ENCODE results near the gene PML.

PML gene

GRCh38 chr15:74028646-74029045 is 34.1 kb downstream of the PML start:
- no peak for TF ChIP-seq CTCF (IDR thresholded peaks at IDR 0.05; ENCODE audit: low read depth, low read length)
- Histone ChIP-seq H3K36me3 (peaks cover 4% of the 10 kb centered on the region; the same call in 1 of the 2 replicates), H3K9me3 (no peaks in the 10 kb centered on the region), H3K4me1 (no peaks in the 10 kb centered on the region), H3K4me3 (ENCODE audit: low read depth, low read length) (no peak overlapping the region), H3K27me3 (no peaks in the 10 kb centered on the region)
- no peak for DNase-seq

GRCh38 chr15:74032046-74032445 is 37.5 kb downstream of the PML start:
- Histone ChIP-seq H3K4me3 (ENCODE audit: low read depth, low read length) (no peak overlapping the region), H3K9me3 (no peaks in the 10 kb centered on the region), H3K27me3 (no peaks in the 10 kb centered on the region), H3K36me3 (no peaks in the 10 kb centered on the region; the same call in 1 of the 2 replicates), H3K4me1 (no peaks in the 10 kb centered on the region; the same call in 1 of the 2 replicates)
- no peak for DNase-seq
- TF ChIP-seq CTCF (IDR thresholded peaks at IDR 0.05; ENCODE audit: low read depth, low read length), result no peak

- no peak for TF ChIP-seq CTCF (IDR thresholded peaks at IDR 0.05; ENCODE audit: low read depth, low read length)
- H3K36me3 ChIP-seq, result no peaks in the 10 kb centered on the region; the same call in 1 of the 2 replicates
- H3K4me3 ChIP-seq (ENCODE audit: low read depth, low read length), result no peak overlapping the region
- no peaks in the 10 kb centered on the region for H3K9me3 ChIP-seq
- DNase-seq, result no peak
- no peaks in the 10 kb centered on the region for H3K27me3 ChIP-seq
- H3K4me1 ChIP-seq, result no peaks in the 10 kb centered on the region; the same call in 1 of the 2 replicates
Measured at GRCh38 chr15:74032606-74033561, 38.4 kb downstream of the PML start.

- TF ChIP-seq CTCF (IDR thresholded peaks at IDR 0.05; ENCODE audit: low read depth, low read length), result no peak
- H3K4me3 ChIP-seq (ENCODE audit: low read depth, low read length), result no peak overlapping the region
- no peak for DNase-seq
- no peaks in the 10 kb centered on the region for H3K9me3 ChIP-seq
- no peaks in the 10 kb centered on the region for H3K27me3 ChIP-seq
- H3K4me1 ChIP-seq, result no peaks in the 10 kb centered on the region; the same call in 1 of the 2 replicates
- no peaks in the 10 kb centered on the region; the same call in 1 of the 2 replicates for H3K36me3 ChIP-seq
Measured at GRCh38 chr15:74034206-74034755, 39.8 kb downstream of the PML start.

GRCh38 chr15:74035121-74036017 is 40.9 kb downstream of the PML start:
- H3K4me3 ChIP-seq (ENCODE audit: low read depth, low read length), result no peak overlapping the region
- DNase-seq, result no peak
- H3K27me3 ChIP-seq, result no peaks in the 10 kb centered on the region
- no peaks in the 10 kb centered on the region; the same call in 1 of the 2 replicates for H3K36me3 ChIP-seq
- H3K4me1 ChIP-seq, result no peaks in the 10 kb centered on the region; the same call in 1 of the 2 replicates
- H3K9me3 ChIP-seq, result no peaks in the 10 kb centered on the region
- TF ChIP-seq CTCF (IDR thresholded peaks at IDR 0.05; ENCODE audit: low read depth, low read length), result no peak
